T-helper 1 cell (primary cell): ENCODE results near the gene CUL4B.
"Not testable (repeated sequence)": the region's sequence is repeated elsewhere in the genome, so short reads cannot be mapped to it uniquely, and the experiment has no call there.

ENCODE experiments used
- DNase-seq, 5 donors: peaks; one replicate each; pipeline ENCODE4 v3.0.0-alpha.2; 2012 to 2020

The CUL4B gene

DNA sequence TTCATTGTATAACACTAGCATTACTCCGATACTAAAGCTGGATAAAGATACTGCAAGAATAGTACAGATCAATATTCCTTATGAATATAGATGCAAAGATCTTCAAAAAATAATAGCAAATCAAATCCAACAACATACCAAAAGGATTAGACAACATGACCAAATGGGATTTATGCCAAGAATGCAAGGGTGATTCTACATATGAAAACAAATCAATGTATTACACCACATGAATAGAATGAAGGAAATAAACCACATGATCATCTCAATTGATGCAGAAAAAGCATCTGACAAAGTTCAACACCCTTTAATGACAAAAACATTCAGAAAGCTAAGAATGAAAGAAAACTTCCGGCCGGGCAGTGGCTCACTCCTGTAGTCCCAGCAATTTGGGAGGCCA, 42.8 kb downstream of the CUL4B start:
- DNase-seq: no peak

- DNase-seq: no peak
Observed at GRCh38 chrX:120514236-120514635, 46.5 kb downstream of the CUL4B start.

GRCh38 chrX:120512627-120513026, 48.1 kb downstream of the CUL4B start:
- DNase-seq: no peak

DNA sequence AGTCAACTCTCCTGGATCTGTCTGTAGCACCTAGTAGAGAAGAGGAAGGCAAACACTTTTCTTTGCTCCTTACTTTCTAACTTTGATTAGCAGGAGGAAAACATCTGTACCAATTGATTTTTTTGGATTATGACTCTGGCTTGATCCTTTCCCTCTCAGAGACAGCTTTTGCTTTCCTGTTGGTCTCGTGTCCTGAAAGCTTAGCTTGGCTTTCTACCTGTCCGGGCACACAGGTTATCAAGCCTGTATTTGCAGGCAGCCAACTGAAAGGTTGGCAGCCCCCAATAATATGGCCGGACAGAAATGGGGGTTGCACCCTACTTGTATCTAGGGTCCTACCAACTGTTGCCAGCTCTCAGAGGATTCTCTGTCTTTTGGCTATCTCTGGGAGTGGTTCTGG, 48.5 kb downstream of the CUL4B start:
- DNase-seq: no peak

DNA sequence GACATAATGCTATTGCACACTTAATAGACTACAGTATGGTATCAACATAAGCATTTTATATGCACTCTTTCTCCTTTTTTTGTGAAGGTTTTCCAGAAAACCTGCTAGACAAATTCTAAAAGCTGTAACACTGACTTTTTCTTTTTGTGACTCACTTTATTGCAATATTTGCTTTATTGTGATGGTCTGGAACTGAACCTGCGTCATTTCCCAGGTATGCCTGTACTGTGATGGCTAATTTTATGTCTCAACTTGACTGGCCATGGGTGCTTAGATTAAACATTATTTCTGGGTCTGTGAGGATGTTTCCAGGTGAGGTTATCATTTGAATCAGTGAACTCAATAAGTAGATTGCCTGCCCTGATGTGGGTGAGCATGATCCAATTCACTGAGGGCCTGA, 56.2 kb downstream of the CUL4B start:
- no peak for DNase-seq

- no peak for DNase-seq
Observed at GRCh38 chrX:120499301-120500072, 61.3 kb downstream of the CUL4B start.

- not testable (repeated sequence) for DNase-seq
Observed at GRCh38 chrX:120490119-120490518, 70.6 kb downstream of the CUL4B start.

DNA sequence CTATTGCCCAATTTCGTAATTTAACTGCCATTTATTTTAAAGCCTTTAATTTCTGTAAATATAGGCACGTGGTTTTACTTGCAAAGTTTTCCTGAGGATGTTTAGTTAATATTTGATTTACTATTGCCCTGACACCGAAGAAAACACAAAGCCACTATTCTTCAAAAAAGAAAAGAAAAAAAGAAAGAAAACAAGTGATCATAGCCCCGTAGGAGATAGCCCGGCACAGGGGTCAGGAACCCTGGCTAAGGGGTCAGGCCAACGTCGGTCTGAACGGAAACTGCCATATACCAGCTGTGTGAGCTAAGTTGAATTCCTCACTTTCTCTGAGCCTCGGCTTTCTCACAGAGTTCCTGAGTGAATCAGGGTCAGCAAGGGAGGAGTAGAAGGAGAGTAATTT, 74.0 kb downstream of the CUL4B start:
- no peak for DNase-seq

GRCh38 chrX:120485638-120486520, 74.9 kb downstream of the CUL4B start:
- DNase-seq: peak; percentile 9 to 83 (median 34)

DNA sequence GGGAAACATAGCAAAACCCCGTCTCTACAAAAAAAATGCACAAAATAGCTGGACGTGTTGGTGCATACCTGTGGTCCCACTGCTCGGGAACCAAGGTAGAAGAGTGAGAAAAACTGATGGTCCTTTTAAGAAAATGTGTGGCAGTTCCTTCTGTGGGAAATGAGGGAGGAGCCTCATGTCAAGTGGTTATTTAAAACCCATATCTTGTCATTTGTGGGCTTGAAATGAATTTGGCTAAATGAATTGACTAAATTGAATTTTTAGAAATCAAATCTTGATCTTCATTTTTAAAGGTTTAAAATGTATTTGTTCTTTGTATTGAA, 75.5 kb downstream of the CUL4B start:
- DNase-seq: no peak

GRCh38 chrX:120477453-120477852, 83.3 kb downstream of the CUL4B start:
- DNase-seq: no peak

- no peak for DNase-seq
Observed at GRCh38 chrX:120476714-120477113, 84.0 kb downstream of the CUL4B start.

GRCh38 chrX:120475447-120475846, 85.3 kb downstream of the CUL4B start:
- DNase-seq: not testable (repeated sequence)
